Erythroblast (primary cell): ENCODE data around the gene PRPF18.
A peak's percentile ranks its signal among the peaks of the same experiment; 100 is the strongest.

Experiments
- GATA1 ChIP-seq: IDR thresholded peaks from 2 replicates; pipeline ENCODE4 v1.6.1; 2011; ENCODE audit warnings: low read depth, mild to moderate bottlenecking, control low read depth, low read length, moderate library complexity
- POLR2A ChIP-seq: IDR thresholded peaks from 2 replicates; pipeline ENCODE4 v1.6.1; 2011; ENCODE audit warnings: mild to moderate bottlenecking, low read length

- TF ChIP-seq GATA1, result no peak
- TF ChIP-seq POLR2A, result peak; percentile 76
These were observed at the start of gene PRPF18 for GRCh38 chr10:13586676-13587355.
